Measurements from ENCODE around the gene CBFA2T3. TPM values are rescaled to one million over a fixed set of nuclear protein-coding genes. Genes with fewer than 3 reads are reported as not detected.
"Not testable (repeated sequence)": the region's sequence is repeated elsewhere in the genome, so short reads cannot be mapped to it uniquely, and the experiment has no call there.

The CBFA2T3 gene
- total RNA-seq, 1 experiment from 2014 or later, result 2.9 TPM

DNA sequence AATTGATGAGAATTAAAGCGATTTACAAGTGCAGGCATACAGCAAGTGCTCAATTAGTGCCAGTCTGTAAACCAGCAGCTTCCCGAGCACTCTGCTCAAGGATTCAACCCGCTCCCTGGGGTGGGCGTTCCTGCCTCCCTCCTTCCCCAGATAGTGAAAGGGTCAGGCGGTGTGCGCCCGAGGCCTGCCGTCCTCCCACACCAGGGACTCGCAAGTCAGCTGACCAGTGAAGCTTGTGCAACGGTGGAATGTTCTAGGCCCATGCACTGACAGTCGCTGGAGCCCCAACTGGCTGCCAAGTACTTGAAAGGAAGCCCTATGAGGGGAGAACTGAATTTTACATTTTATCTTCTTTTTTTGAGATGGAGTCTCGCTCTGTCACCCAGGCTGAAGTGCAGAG lies 57.1 kb downstream of the CBFA2T3 start:
- no peak overlapping the region for H2BK15ac ChIP-seq (ENCODE audit: low read depth, low read length)
- Mint-ChIP-seq H3K36me3 (ENCODE audit: insufficient read depth in 1 of 3, low read depth in 3 of 3) (no peaks in the 10 kb centered on the region), H3K27me3 (ENCODE audit: low read depth) (no peaks in the 10 kb centered on the region; the same call in 1 of the 2 replicates), H3K9me3 (peaks cover 0 to 6% of the 10 kb centered on the region in 2 experiments; a peak in 1 of 5 replicates), H3K27ac (peak overlapping the region in 1 of 3 experiments; percentile 62; a peak in 1 of 7 replicates), H3K4me1 (peaks cover 18 to 30% of the 10 kb centered on the region in 2 experiments), H3K4me3 (no peak overlapping the region)
- H4K91ac ChIP-seq (ENCODE audit: insufficient read length, low read depth, low read length), result no peak overlapping the region
- no peak overlapping the region for H3K4me2 ChIP-seq (ENCODE audit: insufficient read depth, insufficient read length, low read length)
- no peak overlapping the region for H2BK12ac ChIP-seq (ENCODE audit: insufficient read length, low read depth, low read length)
- H3K4me1 ChIP-seq (ENCODE audit: insufficient read depth, low read length), result no peaks in the 10 kb centered on the region
- H3K23ac ChIP-seq (ENCODE audit: insufficient read length, low read depth, low read length), result no peak overlapping the region
- H2BK120ac ChIP-seq (ENCODE audit: low read depth, low read length, poor library complexity, severe bottlenecking), result no peak overlapping the region
- no peak overlapping the region for H3K27ac ChIP-seq (ENCODE audit: insufficient read length, low read depth, low read length)
- H3K79me1 ChIP-seq (ENCODE audit: insufficient read depth, low read depth, low read length, poor library complexity, severe bottlenecking), result no peaks in the 10 kb centered on the region
- H2AK5ac ChIP-seq (ENCODE audit: insufficient read length, low read length), result no peak overlapping the region
- H3K9ac ChIP-seq (ENCODE audit: extremely low read depth, insufficient read length, low read length), result no peak overlapping the region
- H3T11ph ChIP-seq (ENCODE audit: low read length), result no peak overlapping the region
- no peak overlapping the region for H2BK5ac ChIP-seq (ENCODE audit: insufficient read length, low read length)
- no peaks in the 10 kb centered on the region for H3K79me2 ChIP-seq (ENCODE audit: insufficient read depth, low read length)
- H3K4ac ChIP-seq (ENCODE audit: low read depth, low read length), result no peak overlapping the region
- TF ChIP-seq, protein P1, sequence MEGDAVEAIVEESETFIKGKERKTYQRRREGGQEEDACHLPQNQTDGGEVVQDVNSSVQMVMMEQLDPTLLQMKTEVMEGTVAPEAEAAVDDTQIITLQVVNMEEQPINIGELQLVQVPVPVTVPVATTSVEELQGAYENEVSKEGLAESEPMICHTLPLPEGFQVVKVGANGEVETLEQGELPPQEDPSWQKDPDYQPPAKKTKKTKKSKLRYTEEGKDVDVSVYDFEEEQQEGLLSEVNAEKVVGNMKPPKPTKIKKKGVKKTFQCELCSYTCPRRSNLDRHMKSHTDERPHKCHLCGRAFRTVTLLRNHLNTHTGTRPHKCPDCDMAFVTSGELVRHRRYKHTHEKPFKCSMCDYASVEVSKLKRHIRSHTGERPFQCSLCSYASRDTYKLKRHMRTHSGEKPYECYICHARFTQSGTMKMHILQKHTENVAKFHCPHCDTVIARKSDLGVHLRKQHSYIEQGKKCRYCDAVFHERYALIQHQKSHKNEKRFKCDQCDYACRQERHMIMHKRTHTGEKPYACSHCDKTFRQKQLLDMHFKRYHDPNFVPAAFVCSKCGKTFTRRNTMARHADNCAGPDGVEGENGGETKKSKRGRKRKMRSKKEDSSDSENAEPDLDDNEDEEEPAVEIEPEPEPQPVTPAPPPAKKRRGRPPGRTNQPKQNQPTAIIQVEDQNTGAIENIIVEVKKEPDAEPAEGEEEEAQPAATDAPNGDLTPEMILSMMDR (conservative IDR thresholded peaks at IDR 0.05), result no peak
- no peaks in the 10 kb centered on the region for H3K27me3 ChIP-seq (ENCODE audit: insufficient read depth, low read length)
- no peak overlapping the region; the same call in 1 of the 2 replicates for H3K14ac ChIP-seq (ENCODE audit: insufficient read depth, low read length)
- H3K56ac ChIP-seq (ENCODE audit: insufficient read length, low read depth, low read length), result no peak overlapping the region
- no peak overlapping the region for H2BK20ac ChIP-seq (ENCODE audit: low read depth, low read length, poor library complexity, severe bottlenecking)
- no peaks in the 10 kb centered on the region for H3K23me2 ChIP-seq (ENCODE audit: insufficient read length, low read depth, low read length, poor library complexity, severe bottlenecking)
- H4K5ac ChIP-seq (ENCODE audit: insufficient read length, low read depth, low read length), result no peak overlapping the region
- no peak overlapping the region for H2AFZ ChIP-seq (ENCODE audit: low read length)
- H3K9me3 ChIP-seq (ENCODE audit: control insufficient read depth, low read depth, low read length), result no peaks in the 10 kb centered on the region
- H3K18ac ChIP-seq (ENCODE audit: insufficient read length, low read depth, low read length), result no peak overlapping the region
- H4K8ac ChIP-seq (replicated peaks; ENCODE audit: insufficient read length, low read depth, low read length), result no peak overlapping the region
- no peaks in the 10 kb centered on the region for H4K20me1 ChIP-seq (ENCODE audit: control insufficient read depth, insufficient read depth, insufficient read length)
- WGBS (ENCODE audit: extremely low coverage, insufficient read length, low lambda C conversion rate), result no CpG with 5 or more reads among the region's 12 CpGs
- no peak for DNase-seq

DNA sequence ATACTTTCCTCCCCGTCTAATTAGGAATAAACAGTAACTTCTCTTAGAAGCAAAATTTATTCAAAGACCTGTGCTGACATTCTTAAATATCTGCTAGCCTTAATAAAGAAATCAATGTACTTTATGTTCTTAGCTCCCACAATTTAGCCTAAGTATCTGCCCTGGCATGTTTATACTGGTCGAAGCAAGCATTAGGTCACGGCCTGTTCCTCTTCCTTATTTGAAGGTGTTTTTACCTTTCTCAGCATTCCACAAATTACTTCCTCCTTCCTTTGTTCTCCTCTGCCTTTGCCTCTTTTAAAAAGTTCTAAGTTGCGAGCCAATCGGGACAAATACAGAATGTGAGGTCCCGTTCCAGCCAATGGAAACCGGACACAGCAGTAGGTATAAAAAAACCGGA lies 58.1 kb downstream of the CBFA2T3 start:
- not testable (repeated sequence) for H2AK5ac ChIP-seq (ENCODE audit: insufficient read length, low read length); H3K4me2 ChIP-seq (ENCODE audit: insufficient read depth, insufficient read length, low read length); H3K27me3 Mint-ChIP-seq (ENCODE audit: low read depth); H2BK12ac ChIP-seq (ENCODE audit: insufficient read length, low read depth, low read length); H3K79me2 ChIP-seq (ENCODE audit: insufficient read depth, low read length); H3T11ph ChIP-seq (ENCODE audit: low read length); H4K8ac ChIP-seq (replicated peaks; ENCODE audit: insufficient read length, low read depth, low read length); H4K91ac ChIP-seq (ENCODE audit: insufficient read length, low read depth, low read length); H3K4me1 ChIP-seq (ENCODE audit: insufficient read depth, low read length); H3K23ac ChIP-seq (ENCODE audit: insufficient read length, low read depth, low read length); H2AFZ ChIP-seq (ENCODE audit: low read length); H3K36me3 Mint-ChIP-seq (ENCODE audit: insufficient read depth in 1 of 3, low read depth in 3 of 3); H2BK5ac ChIP-seq (ENCODE audit: insufficient read length, low read length); H3K9me3 Mint-ChIP-seq; H3K14ac ChIP-seq (ENCODE audit: insufficient read depth, low read length); H3K23me2 ChIP-seq (ENCODE audit: insufficient read length, low read depth, low read length, poor library complexity, severe bottlenecking); H3K9me3 ChIP-seq (ENCODE audit: control insufficient read depth, low read depth, low read length); H2BK20ac ChIP-seq (ENCODE audit: low read depth, low read length, poor library complexity, severe bottlenecking); H3K9ac ChIP-seq (ENCODE audit: extremely low read depth, insufficient read length, low read length); H4K5ac ChIP-seq (ENCODE audit: insufficient read length, low read depth, low read length); H3K4ac ChIP-seq (ENCODE audit: low read depth, low read length); H2BK15ac ChIP-seq (ENCODE audit: low read depth, low read length); H4K20me1 ChIP-seq (ENCODE audit: control insufficient read depth, insufficient read depth, insufficient read length); H3K18ac ChIP-seq (ENCODE audit: insufficient read length, low read depth, low read length); H3K56ac ChIP-seq (ENCODE audit: insufficient read length, low read depth, low read length); DNase-seq; H3K27me3 ChIP-seq (ENCODE audit: insufficient read depth, low read length); H3K4me3 Mint-ChIP-seq; H3K79me1 ChIP-seq (ENCODE audit: insufficient read depth, low read depth, low read length, poor library complexity, severe bottlenecking); H3K27ac ChIP-seq (ENCODE audit: insufficient read length, low read depth, low read length); H2BK120ac ChIP-seq (ENCODE audit: low read depth, low read length, poor library complexity, severe bottlenecking)
- Mint-ChIP-seq H3K4me1 (peaks cover 18 to 23% of the 10 kb centered on the region in 2 experiments), H3K27ac (peak overlapping the region in 2 of 3 experiments; percentile 39 to 49; a peak in 2 of 7 replicates)
- WGBS (ENCODE audit: extremely low coverage, insufficient read length, low lambda C conversion rate), result no CpG with 5 or more reads among the region's 8 CpGs

Data from H9 (cell line).